ENCODE data around the gene GSG1.
"Not testable (repeated sequence)": the region's sequence is repeated elsewhere in the genome, so short reads cannot be mapped to it uniquely, and the experiment has no call there.

Gene GSG1

GRCh38 chr12:13039328-13039956, 64.0 kb downstream of the GSG1 start:
- Histone ChIP-seq H3K36me3 (ENCODE audit: insufficient read depth, low read length) (no peaks in the 10 kb centered on the region), H3K9ac (ENCODE audit: insufficient read length) (no peak overlapping the region), H3K27ac (no peak overlapping the region), H3K4me3 (no peak overlapping the region), H3K9me3 (ENCODE audit: low read depth, low read length) (no peaks in the 10 kb centered on the region)
- no peak for DNase-seq (ENCODE audit: low read depth, low spot score)
- TF ChIP-seq EZH2 (IDR thresholded peaks at IDR 0.05), result no peak
- TF ChIP-seq POLR2AphosphoS5 (IDR thresholded peaks at IDR 0.05; ENCODE audit: borderline replicate concordance, low read depth, low read length), result no peak
- no peak for TF ChIP-seq FOXP2 (optimal IDR thresholded peaks at IDR 0.05; ENCODE audit: control extremely low read depth, extremely low read length, insufficient read depth)

GRCh38 chr12:13038491-13039161, 64.8 kb downstream of the GSG1 start:
- no peak overlapping the region for H3K9ac ChIP-seq (ENCODE audit: insufficient read length)
- DNase-seq (ENCODE audit: low read depth, low spot score), result no peak
- TF ChIP-seq POLR2AphosphoS5 (IDR thresholded peaks at IDR 0.05; ENCODE audit: borderline replicate concordance, low read depth, low read length) (no peak), EZH2 (IDR thresholded peaks at IDR 0.05) (no peak), FOXP2 (optimal IDR thresholded peaks at IDR 0.05; ENCODE audit: control extremely low read depth, extremely low read length, insufficient read depth) (no peak)
- H3K4me3 ChIP-seq, result no peak overlapping the region
- no peaks in the 10 kb centered on the region for H3K9me3 ChIP-seq (ENCODE audit: low read depth, low read length)
- no peaks in the 10 kb centered on the region for H3K36me3 ChIP-seq (ENCODE audit: insufficient read depth, low read length)
- no peak overlapping the region for H3K27ac ChIP-seq

- TF ChIP-seq FOXP2 (optimal IDR thresholded peaks at IDR 0.05; ENCODE audit: control extremely low read depth, extremely low read length, insufficient read depth) (no peak), EZH2 (IDR thresholded peaks at IDR 0.05) (no peak), POLR2AphosphoS5 (IDR thresholded peaks at IDR 0.05; ENCODE audit: borderline replicate concordance, low read depth, low read length) (no peak)
- H3K9ac ChIP-seq (ENCODE audit: insufficient read length), result no peak overlapping the region
- no peak for DNase-seq (ENCODE audit: low read depth, low spot score)
- H3K27ac ChIP-seq, result no peak overlapping the region
- no peak overlapping the region for H3K4me3 ChIP-seq
- H3K9me3 ChIP-seq (ENCODE audit: low read depth, low read length), result no peaks in the 10 kb centered on the region
- no peaks in the 10 kb centered on the region for H3K36me3 ChIP-seq (ENCODE audit: insufficient read depth, low read length)
Observed at GRCh38 chr12:13036881-13037280, 66.6 kb downstream of the GSG1 start.

GRCh38 chr12:13035335-13035734, 68.1 kb downstream of the GSG1 start:
- DNase-seq (ENCODE audit: low read depth, low spot score), result not testable (repeated sequence)

More at GRCh38 chr12:13035335-13035734, 68.1 kb downstream of the GSG1 start:
- not testable (repeated sequence) for H3K9me3 ChIP-seq (ENCODE audit: low read depth, low read length); H3K9ac ChIP-seq (ENCODE audit: insufficient read length); H3K4me3 ChIP-seq; H3K36me3 ChIP-seq (ENCODE audit: insufficient read depth, low read length); H3K27ac ChIP-seq
